Vagina (tissue), 2 donors: Measurements from ENCODE around the gene ILF3.

Experiments
- POLR2A ChIP-seq, 2 donors: fragments of 450-650 bp; IDR thresholded peaks; one replicate each; pipeline ENCODE4 v1.6.1; 2017; ENCODE audit warnings: antibody characterized with exemption in 2 of 2, mild to moderate bottlenecking in 2 of 2, moderate library complexity in 2 of 2
- POLR2AphosphoS5 ChIP-seq, 2 donors: sonication (generic); formaldehyde crosslinking; IDR thresholded peaks; one replicate each; pipeline ENCODE4 v1.9.0; 2017; ENCODE audit warnings: antibody characterized with exemption in 2 of 2, mild to moderate bottlenecking in 2 of 2, low read depth in 1 of 2; ENCODE audit not compliant: insufficient read depth in 1 of 2
- TF ChIP-seq, protein P1 (sequence below), 3 experiments: fragments of 450-650 bp in 2 of 3; fragments of 200-600 bp in 1 of 3; sonication (generic) in 1 of 3; IDR thresholded peaks; one replicate each; pipeline ENCODE4 v1.5.1; 2017 to 2019; ENCODE audit warnings: antibody characterized with exemption in 3 of 3, mild to moderate bottlenecking in 2 of 3, moderate library complexity in 2 of 3

GRCh38 chr19:10694706-10695307 is 40.7 kb downstream of the ILF3 start:
- TF ChIP-seq, protein P1, sequence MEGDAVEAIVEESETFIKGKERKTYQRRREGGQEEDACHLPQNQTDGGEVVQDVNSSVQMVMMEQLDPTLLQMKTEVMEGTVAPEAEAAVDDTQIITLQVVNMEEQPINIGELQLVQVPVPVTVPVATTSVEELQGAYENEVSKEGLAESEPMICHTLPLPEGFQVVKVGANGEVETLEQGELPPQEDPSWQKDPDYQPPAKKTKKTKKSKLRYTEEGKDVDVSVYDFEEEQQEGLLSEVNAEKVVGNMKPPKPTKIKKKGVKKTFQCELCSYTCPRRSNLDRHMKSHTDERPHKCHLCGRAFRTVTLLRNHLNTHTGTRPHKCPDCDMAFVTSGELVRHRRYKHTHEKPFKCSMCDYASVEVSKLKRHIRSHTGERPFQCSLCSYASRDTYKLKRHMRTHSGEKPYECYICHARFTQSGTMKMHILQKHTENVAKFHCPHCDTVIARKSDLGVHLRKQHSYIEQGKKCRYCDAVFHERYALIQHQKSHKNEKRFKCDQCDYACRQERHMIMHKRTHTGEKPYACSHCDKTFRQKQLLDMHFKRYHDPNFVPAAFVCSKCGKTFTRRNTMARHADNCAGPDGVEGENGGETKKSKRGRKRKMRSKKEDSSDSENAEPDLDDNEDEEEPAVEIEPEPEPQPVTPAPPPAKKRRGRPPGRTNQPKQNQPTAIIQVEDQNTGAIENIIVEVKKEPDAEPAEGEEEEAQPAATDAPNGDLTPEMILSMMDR (IDR thresholded peaks at IDR 0.05), result no peak
- TF ChIP-seq POLR2A (IDR thresholded peaks at IDR 0.05) (no peak), POLR2AphosphoS5 (IDR thresholded peaks at IDR 0.05; ENCODE audit: insufficient read depth in 1 of 2, low read depth in 1 of 2) (no peak)
